ENCODE data around the gene FGF14. TPM values are rescaled to one million over a fixed set of nuclear protein-coding genes. Genes with fewer than 3 reads are reported as not detected.

FGF14 gene
- total RNA-seq, 1 experiment from 2014 or later: 0.22 TPM

- Histone ChIP-seq H2BK15ac (ENCODE audit: low read depth, low read length) (no peak overlapping the region), H3K4me2 (ENCODE audit: insufficient read depth, insufficient read length, low read length) (no peak overlapping the region), H3K4ac (ENCODE audit: low read depth, low read length) (no peak overlapping the region), H2BK12ac (ENCODE audit: insufficient read length, low read depth, low read length) (no peak overlapping the region), H4K20me1 (ENCODE audit: control insufficient read depth, insufficient read depth, insufficient read length) (no peaks in the 10 kb centered on the region), H3K9ac (ENCODE audit: extremely low read depth, insufficient read length, low read length) (no peak overlapping the region), H3K14ac (ENCODE audit: insufficient read depth, low read length) (no peak overlapping the region), H3K56ac (ENCODE audit: insufficient read length, low read depth, low read length) (no peak overlapping the region), H2BK20ac (ENCODE audit: low read depth, low read length, poor library complexity, severe bottlenecking) (no peak overlapping the region), H4K8ac (replicated peaks; ENCODE audit: insufficient read length, low read depth, low read length) (no peak overlapping the region), H3K27ac (ENCODE audit: insufficient read length, low read depth, low read length) (no peak overlapping the region), H3K9me3 (ENCODE audit: control insufficient read depth, low read depth, low read length) (no peaks in the 10 kb centered on the region), H3K18ac (ENCODE audit: insufficient read length, low read depth, low read length) (no peak overlapping the region), H3K79me2 (ENCODE audit: insufficient read depth, low read length) (no peaks in the 10 kb centered on the region), H3K27me3 (ENCODE audit: insufficient read depth, low read length) (no peaks in the 10 kb centered on the region), H3K79me1 (ENCODE audit: insufficient read depth, low read depth, low read length, poor library complexity, severe bottlenecking) (no peaks in the 10 kb centered on the region), H2BK120ac (ENCODE audit: low read depth, low read length, poor library complexity, severe bottlenecking) (no peak overlapping the region), H2AK5ac (ENCODE audit: insufficient read length, low read length) (no peak overlapping the region), H3K4me1 (ENCODE audit: insufficient read depth, low read length) (no peaks in the 10 kb centered on the region; the same call in 1 of the 2 replicates), H2BK5ac (ENCODE audit: insufficient read length, low read length) (no peak overlapping the region), H3K23me2 (ENCODE audit: insufficient read length, low read depth, low read length, poor library complexity, severe bottlenecking) (no peaks in the 10 kb centered on the region), H4K5ac (ENCODE audit: insufficient read length, low read depth, low read length) (no peak overlapping the region), H2AFZ (ENCODE audit: low read length) (no peak overlapping the region), H3T11ph (ENCODE audit: low read length) (no peak overlapping the region), H3K23ac (ENCODE audit: insufficient read length, low read depth, low read length) (no peak overlapping the region), H4K91ac (ENCODE audit: insufficient read length, low read depth, low read length) (no peak overlapping the region)
- no peaks in the 10 kb centered on the region for H3K36me3 Mint-ChIP-seq (ENCODE audit: insufficient read depth in 1 of 3, low read depth in 3 of 3)
- DNase-seq: no peak
- H3K4me1 Mint-ChIP-seq: peaks cover 17 to 18% of the 10 kb centered on the region in 2 experiments
- no peak overlapping the region for H3K27ac Mint-ChIP-seq
- TF ChIP-seq CTCF (conservative IDR thresholded peaks at IDR 0.05): no peak
- H3K27me3 Mint-ChIP-seq (ENCODE audit: low read depth): no peaks in the 10 kb centered on the region
- H3K9me3 Mint-ChIP-seq: no peaks in the 10 kb centered on the region
- H3K4me3 Mint-ChIP-seq: no peak overlapping the region
These were observed 186.9 kb downstream of the FGF14 start for GRCh38 chr13:102214956-102215355.

Data from H9 (cell line).